ENCODE measurements around the gene AGPAT2. TPM values are rescaled to one million over a fixed set of nuclear protein-coding genes. Genes with fewer than 3 reads are reported as not detected.

AGPAT2 gene
- total and polyA plus RNA-seq, 2 donors (not counting 1 experiment from before 2014, with no cell fraction given), result 25.1 to 28.4 TPM

DNA sequence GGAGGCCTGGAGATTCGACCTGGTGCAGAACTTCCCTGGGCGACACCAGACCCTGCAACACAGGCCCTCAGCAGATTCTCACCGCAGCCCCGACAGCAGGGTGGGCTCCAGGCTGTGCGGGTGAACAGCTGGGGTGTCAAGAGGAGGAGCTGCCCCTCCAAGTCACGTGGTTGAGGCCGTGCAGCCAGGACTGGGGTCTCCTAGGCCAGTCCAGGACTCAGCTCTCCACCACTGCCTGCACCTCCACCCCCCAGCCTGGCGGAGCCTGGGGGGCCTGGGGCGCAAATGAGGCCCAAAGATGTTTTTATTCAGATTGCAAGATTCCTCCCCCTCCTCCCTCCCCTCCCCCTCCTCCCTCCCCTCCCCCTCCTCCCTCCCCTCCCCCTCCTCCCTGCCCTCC, 9.2 kb upstream of the AGPAT2 start:
- Histone ChIP-seq H3K9ac (ENCODE audit: low read length) (no peak overlapping the region), H3K4me3 (ENCODE audit: control extremely low read depth in 1 of 5, extremely low read depth in 1 of 5, insufficient read depth in 1 of 5, low read depth in 2 of 5, low read length in 4 of 5) (no peak overlapping the region), H3K27ac (ENCODE audit: low read length in 2 of 2) (no peak overlapping the region), H3K9me3 (ENCODE audit: control extremely low read depth in 1 of 3, control insufficient read depth in 2 of 3, insufficient read depth in 1 of 3, low read length in 2 of 3) (peaks cover 0 to 4% (median 0%) of the 10 kb centered on the region in 3 donors), H3K79me2 (ENCODE audit: control insufficient read depth, insufficient read depth, low read length) (no peaks in the 10 kb centered on the region), H3K4me1 (ENCODE audit: control insufficient read depth in 2 of 2, insufficient read depth in 2 of 2, low read length in 2 of 2) (peaks cover 21 to 37% of the 10 kb centered on the region in 2 donors), H4K20me1 (ENCODE audit: control insufficient read depth, insufficient read depth, low read length, poor library complexity, severe bottlenecking) (no peaks in the 10 kb centered on the region), H3K4me2 (replicated peaks; ENCODE audit: low read depth, low read length, poor library complexity, severe bottlenecking) (no peak overlapping the region), H3K36me3 (replicated peaks in 1 of 2; ENCODE audit: control extremely low read depth in 1 of 2, control insufficient read depth in 1 of 2, extremely low read depth in 1 of 2, insufficient read depth in 2 of 2, low read length in 1 of 2) (no peaks in the 10 kb centered on the region), H3K27me3 (replicated peaks in 1 of 4; ENCODE audit: control extremely low read depth in 1 of 4, control insufficient read depth in 3 of 4, insufficient read depth in 4 of 4, low read length in 3 of 4) (peaks cover 0 to 34% (median 7%) of the 10 kb centered on the region in 4 experiments), H2AFZ (ENCODE audit: insufficient read depth, low read depth, low read length, poor library complexity, severe bottlenecking) (no peak overlapping the region)
- Mint-ChIP-seq H3K27ac (no peak overlapping the region), H3K9me3 (ENCODE audit: insufficient read depth) (no peaks in the 10 kb centered on the region), H3K4me1 (peaks cover 22% of the 10 kb centered on the region), H3K4me3 (no peak overlapping the region), H3K27me3 (peaks cover 11% of the 10 kb centered on the region)
- DNase-seq (no peak), ATAC-seq (ENCODE audit: low read depth) (no peak)
- intact Hi-C loops (cut with micrococcal nuclease), result no loop called here
- CTCF ChIA-PET, result interaction anchor here (1.4 kb wide), 1 partner anchor 25 kb away, joined by 5 read pairs; no protein-coding TSS in a partner anchor
- POLR2A ChIA-PET, result interaction anchor here (0.5 kb wide), 1 partner anchor 25 kb away, joined by 15 read pairs; no protein-coding TSS in a partner anchor
- TF ChIP-seq EZH2 (IDR thresholded peaks at IDR 0.05; ENCODE audit: borderline replicate concordance, insufficient read depth, low read depth, low read length, poor library complexity, severe bottlenecking), result no peak
- TF ChIP-seq, protein P1, sequence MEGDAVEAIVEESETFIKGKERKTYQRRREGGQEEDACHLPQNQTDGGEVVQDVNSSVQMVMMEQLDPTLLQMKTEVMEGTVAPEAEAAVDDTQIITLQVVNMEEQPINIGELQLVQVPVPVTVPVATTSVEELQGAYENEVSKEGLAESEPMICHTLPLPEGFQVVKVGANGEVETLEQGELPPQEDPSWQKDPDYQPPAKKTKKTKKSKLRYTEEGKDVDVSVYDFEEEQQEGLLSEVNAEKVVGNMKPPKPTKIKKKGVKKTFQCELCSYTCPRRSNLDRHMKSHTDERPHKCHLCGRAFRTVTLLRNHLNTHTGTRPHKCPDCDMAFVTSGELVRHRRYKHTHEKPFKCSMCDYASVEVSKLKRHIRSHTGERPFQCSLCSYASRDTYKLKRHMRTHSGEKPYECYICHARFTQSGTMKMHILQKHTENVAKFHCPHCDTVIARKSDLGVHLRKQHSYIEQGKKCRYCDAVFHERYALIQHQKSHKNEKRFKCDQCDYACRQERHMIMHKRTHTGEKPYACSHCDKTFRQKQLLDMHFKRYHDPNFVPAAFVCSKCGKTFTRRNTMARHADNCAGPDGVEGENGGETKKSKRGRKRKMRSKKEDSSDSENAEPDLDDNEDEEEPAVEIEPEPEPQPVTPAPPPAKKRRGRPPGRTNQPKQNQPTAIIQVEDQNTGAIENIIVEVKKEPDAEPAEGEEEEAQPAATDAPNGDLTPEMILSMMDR (IDR thresholded peaks at IDR 0.05), result no peak
- WGBS (ENCODE audit: insufficient coverage), result 77% methylated on average over 7 of the region's 9 CpGs

DNA sequence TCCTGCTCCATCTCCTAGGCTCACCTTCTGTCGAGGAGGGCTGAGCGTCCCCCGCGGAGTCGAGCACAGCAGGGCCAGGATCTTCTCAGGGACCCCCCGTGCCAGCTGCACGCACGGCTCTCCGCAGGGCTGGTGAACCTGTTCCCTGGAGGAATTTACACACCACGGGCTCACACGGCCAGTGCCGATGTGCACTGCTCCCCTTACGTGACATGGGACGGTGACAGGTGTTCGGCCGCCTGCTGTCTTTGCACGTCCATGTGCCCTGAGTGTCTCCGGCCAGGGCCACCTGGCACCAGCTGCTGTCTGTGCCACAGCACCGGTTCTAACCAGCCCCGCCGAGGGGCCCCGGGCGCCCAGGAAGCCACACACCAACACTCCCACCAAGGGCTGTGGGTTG, 8.7 kb upstream of the AGPAT2 start:
- DNase-seq, result no peak
- no peaks in the 10 kb centered on the region for H3K79me2 ChIP-seq (ENCODE audit: control insufficient read depth, insufficient read depth, low read length)
- peaks cover 0 to 4% (median 0%) of the 10 kb centered on the region in 3 donors for H3K9me3 ChIP-seq (ENCODE audit: control extremely low read depth in 1 of 3, control insufficient read depth in 2 of 3, insufficient read depth in 1 of 3, low read length in 2 of 3)
- no peak overlapping the region for H3K9ac ChIP-seq (ENCODE audit: low read length)
- WGBS (ENCODE audit: insufficient coverage), result 66% methylated on average over 18 of the region's 23 CpGs
- ChIA-PET POLR2A (interaction anchor here (0.5 kb wide), 1 partner anchor 24 kb away, joined by 15 read pairs; no protein-coding TSS in a partner anchor), CTCF (interaction anchor here (1.2 to 2.4 kb wide), 2 partner anchors 22 to 31 kb away, joined by 3 to 7 read pairs; no protein-coding TSS in a partner anchor)
- peaks cover 11% of the 10 kb centered on the region for H3K27me3 Mint-ChIP-seq
- no peak overlapping the region for H3K4me3 Mint-ChIP-seq
- H3K27ac Mint-ChIP-seq, result no peak overlapping the region
- H3K4me1 ChIP-seq (ENCODE audit: control insufficient read depth in 2 of 2, insufficient read depth in 2 of 2, low read length in 2 of 2), result peaks cover 15 to 32% of the 10 kb centered on the region in 2 donors
- TF ChIP-seq EZH2 (IDR thresholded peaks at IDR 0.05; ENCODE audit: borderline replicate concordance, insufficient read depth, low read depth, low read length, poor library complexity, severe bottlenecking), result no peak
- TF ChIP-seq, protein P1 (IDR thresholded peaks at IDR 0.05), result no peak
- no peak overlapping the region for H3K4me2 ChIP-seq (replicated peaks; ENCODE audit: low read depth, low read length, poor library complexity, severe bottlenecking)
- no peak overlapping the region for H2AFZ ChIP-seq (ENCODE audit: insufficient read depth, low read depth, low read length, poor library complexity, severe bottlenecking)
- no peaks in the 10 kb centered on the region for H3K9me3 Mint-ChIP-seq (ENCODE audit: insufficient read depth)
- H3K36me3 ChIP-seq (replicated peaks in 1 of 2; ENCODE audit: control extremely low read depth in 1 of 2, control insufficient read depth in 1 of 2, extremely low read depth in 1 of 2, insufficient read depth in 2 of 2, low read length in 1 of 2), result no peaks in the 10 kb centered on the region
- no peak for ATAC-seq (ENCODE audit: low read depth)
- intact Hi-C loops (cut with micrococcal nuclease), result no loop called here
- peaks cover 17% of the 10 kb centered on the region for H3K4me1 Mint-ChIP-seq
- no peak overlapping the region for H3K27ac ChIP-seq (ENCODE audit: low read length in 2 of 2)
- no peaks in the 10 kb centered on the region for H4K20me1 ChIP-seq (ENCODE audit: control insufficient read depth, insufficient read depth, low read length, poor library complexity, severe bottlenecking)
- H3K27me3 ChIP-seq (replicated peaks in 1 of 4; ENCODE audit: control extremely low read depth in 1 of 4, control insufficient read depth in 3 of 4, insufficient read depth in 4 of 4, low read length in 3 of 4), result peaks cover 0 to 34% (median 7%) of the 10 kb centered on the region in 4 experiments
- no peak overlapping the region for H3K4me3 ChIP-seq (ENCODE audit: control extremely low read depth in 1 of 5, extremely low read depth in 1 of 5, insufficient read depth in 1 of 5, low read depth in 2 of 5, low read length in 4 of 5)

All from B cell (primary cell).